ENCODE measurements around the gene ESYT2.

The ESYT2 gene

DNA sequence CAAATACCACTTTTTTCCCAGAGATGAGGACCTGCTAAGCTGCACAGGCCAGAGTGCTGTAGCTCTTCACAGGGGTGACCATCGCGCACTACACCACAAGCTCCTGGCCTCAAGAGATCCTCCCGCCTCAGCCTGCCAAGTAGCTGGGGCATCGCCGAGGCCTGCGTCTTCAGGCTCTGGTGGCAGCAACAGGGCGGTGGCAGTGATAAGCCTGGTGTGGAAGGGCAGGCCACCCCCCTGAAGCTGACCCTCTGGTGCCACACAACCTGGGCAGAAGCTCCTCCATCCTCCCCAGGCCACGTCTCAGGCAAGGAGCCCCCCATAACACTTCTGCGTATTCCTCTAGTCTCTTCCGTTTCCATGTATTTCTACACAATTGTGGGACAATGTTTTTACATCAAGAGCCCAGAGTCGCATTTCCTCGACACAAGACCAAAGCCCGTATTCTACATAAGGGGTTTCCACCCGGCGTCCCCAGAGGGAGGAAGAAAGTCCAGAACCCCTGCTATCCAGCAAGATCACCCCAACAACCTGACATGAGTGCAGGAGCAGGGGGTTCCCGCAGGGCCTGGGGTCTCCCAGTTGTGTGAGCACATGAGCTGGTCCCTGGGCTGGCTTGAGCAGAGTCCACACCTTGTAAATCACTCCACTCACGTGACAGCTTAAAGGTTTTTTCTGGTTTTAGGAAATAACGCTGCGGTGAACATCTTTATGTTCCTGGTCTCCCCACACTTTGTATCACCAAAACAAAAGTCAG, 87.1 kb downstream of the ESYT2 start:
- H3K27ac ChIP-seq (ENCODE audit: extremely low read depth, low read depth, low read length): no peak overlapping the region
- H3K9me3 ChIP-seq (ENCODE audit: control insufficient read depth, insufficient read depth, low read depth, low read length): no peaks in the 10 kb centered on the region
- ChIA-PET CTCF (interaction anchor here (0.6 kb wide), 2 partner anchors 107 to 166 kb away, joined by 3 read pairs; no protein-coding TSS in a partner anchor), POLR2A (no interaction called here)
- H3K36me3 ChIP-seq (ENCODE audit: control insufficient read depth in 2 of 2, insufficient read depth in 1 of 2, low read length in 2 of 2): peaks cover 0 to 60% of the 10 kb centered on the region in 2 experiments; a peak in 2 of 3 replicates
- H3K4me3 ChIP-seq (ENCODE audit: low read depth, low read length): no peak overlapping the region
- no peaks in the 10 kb centered on the region for H3K4me1 ChIP-seq (ENCODE audit: control insufficient read depth, insufficient read depth, low read length)
- TF ChIP-seq ZNF530 (tag by site-specific recombination; IDR thresholded peaks at IDR 0.05; ENCODE audit: low read depth): no peak
- TF ChIP-seq, protein P1, sequence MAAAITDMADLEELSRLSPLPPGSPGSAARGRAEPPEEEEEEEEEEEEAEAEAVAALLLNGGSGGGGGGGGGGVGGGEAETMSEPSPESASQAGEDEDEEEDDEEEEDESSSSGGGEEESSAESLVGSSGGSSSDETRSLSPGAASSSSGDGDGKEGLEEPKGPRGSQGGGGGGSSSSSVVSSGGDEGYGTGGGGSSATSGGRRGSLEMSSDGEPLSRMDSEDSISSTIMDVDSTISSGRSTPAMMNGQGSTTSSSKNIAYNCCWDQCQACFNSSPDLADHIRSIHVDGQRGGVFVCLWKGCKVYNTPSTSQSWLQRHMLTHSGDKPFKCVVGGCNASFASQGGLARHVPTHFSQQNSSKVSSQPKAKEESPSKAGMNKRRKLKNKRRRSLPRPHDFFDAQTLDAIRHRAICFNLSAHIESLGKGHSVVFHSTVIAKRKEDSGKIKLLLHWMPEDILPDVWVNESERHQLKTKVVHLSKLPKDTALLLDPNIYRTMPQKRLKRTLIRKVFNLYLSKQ (tag by site-specific recombination; IDR thresholded peaks at IDR 0.05; ENCODE audit: borderline replicate concordance): no peak

DNA sequence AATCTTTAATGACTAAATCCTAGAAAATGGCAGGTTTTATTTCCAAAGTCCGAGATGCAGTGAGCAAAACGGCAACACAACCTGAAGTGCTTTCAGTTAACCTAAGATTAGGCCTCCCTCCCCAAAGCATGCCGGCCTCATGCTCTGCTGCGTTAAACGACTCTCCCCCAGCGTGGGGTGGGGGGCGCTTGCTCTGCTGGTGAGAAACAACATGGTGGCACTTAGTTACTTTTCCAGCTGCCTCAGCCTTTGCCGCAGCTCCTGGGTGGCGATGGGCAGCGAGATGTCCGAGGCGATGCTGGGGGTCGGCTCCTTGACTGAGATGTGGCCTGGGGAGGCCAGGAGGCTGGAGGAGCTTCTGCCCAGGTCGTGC, 88.0 kb downstream of the ESYT2 start:
- peaks cover 0 to 66% of the 10 kb centered on the region in 2 experiments; a peak in 2 of 3 replicates for H3K36me3 ChIP-seq (ENCODE audit: control insufficient read depth in 2 of 2, insufficient read depth in 1 of 2, low read length in 2 of 2)
- TF ChIP-seq, protein P2, sequence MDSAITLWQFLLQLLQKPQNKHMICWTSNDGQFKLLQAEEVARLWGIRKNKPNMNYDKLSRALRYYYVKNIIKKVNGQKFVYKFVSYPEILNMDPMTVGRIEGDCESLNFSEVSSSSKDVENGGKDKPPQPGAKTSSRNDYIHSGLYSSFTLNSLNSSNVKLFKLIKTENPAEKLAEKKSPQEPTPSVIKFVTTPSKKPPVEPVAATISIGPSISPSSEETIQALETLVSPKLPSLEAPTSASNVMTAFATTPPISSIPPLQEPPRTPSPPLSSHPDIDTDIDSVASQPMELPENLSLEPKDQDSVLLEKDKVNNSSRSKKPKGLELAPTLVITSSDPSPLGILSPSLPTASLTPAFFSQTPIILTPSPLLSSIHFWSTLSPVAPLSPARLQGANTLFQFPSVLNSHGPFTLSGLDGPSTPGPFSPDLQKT (IDR thresholded peaks at IDR 0.05; ENCODE audit: borderline replicate concordance, low read depth, low read length): no peak
- TF ChIP-seq BCL11A (tag by site-specific recombination; IDR thresholded peaks at IDR 0.05; ENCODE audit: low read depth) (no peak), ZNF76 (tag by site-specific recombination; IDR thresholded peaks at IDR 0.05; ENCODE audit: borderline replicate concordance, low read depth) (no peak), PRDM1 (tag by site-specific recombination; IDR thresholded peaks at IDR 0.05) (no peak), GFI1B (tag by site-specific recombination; IDR thresholded peaks at IDR 0.05) (no peak), ZNF175 (tag by site-specific recombination; IDR thresholded peaks at IDR 0.05) (no peak), ZNF48 (tag by site-specific recombination; IDR thresholded peaks at IDR 0.05) (no peak), ZNF792 (tag by site-specific recombination; IDR thresholded peaks at IDR 0.05) (no peak), ZNF585B (tag by site-specific recombination; IDR thresholded peaks at IDR 0.05) (no peak), ZNF140 (tag by site-specific recombination; IDR thresholded peaks at IDR 0.05) (no peak), HOXD13 (CRISPR knock-in tag; IDR thresholded peaks at IDR 0.05; ENCODE audit: borderline replicate concordance) (no peak)
- TF ChIP-seq, protein P3, sequence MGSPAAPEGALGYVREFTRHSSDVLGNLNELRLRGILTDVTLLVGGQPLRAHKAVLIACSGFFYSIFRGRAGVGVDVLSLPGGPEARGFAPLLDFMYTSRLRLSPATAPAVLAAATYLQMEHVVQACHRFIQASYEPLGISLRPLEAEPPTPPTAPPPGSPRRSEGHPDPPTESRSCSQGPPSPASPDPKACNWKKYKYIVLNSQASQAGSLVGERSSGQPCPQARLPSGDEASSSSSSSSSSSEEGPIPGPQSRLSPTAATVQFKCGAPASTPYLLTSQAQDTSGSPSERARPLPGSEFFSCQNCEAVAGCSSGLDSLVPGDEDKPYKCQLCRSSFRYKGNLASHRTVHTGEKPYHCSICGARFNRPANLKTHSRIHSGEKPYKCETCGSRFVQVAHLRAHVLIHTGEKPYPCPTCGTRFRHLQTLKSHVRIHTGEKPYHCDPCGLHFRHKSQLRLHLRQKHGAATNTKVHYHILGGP (tag by site-specific recombination; IDR thresholded peaks at IDR 0.05): no peak
- TF ChIP-seq, protein P4, sequence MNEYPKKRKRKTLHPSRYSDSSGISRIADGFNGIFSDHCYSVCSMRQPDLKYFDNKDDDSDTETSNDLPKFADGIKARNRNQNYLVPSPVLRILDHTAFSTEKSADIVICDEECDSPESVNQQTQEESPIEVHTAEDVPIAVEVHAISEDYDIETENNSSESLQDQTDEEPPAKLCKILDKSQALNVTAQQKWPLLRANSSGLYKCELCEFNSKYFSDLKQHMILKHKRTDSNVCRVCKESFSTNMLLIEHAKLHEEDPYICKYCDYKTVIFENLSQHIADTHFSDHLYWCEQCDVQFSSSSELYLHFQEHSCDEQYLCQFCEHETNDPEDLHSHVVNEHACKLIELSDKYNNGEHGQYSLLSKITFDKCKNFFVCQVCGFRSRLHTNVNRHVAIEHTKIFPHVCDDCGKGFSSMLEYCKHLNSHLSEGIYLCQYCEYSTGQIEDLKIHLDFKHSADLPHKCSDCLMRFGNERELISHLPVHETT (tag by site-specific recombination; IDR thresholded peaks at IDR 0.05): no peak
- H3K4me1 ChIP-seq (ENCODE audit: control insufficient read depth, insufficient read depth, low read length): no peaks in the 10 kb centered on the region
- ChIA-PET CTCF (interaction anchor here (0.6 kb wide), 1 partner anchor 167 kb away, joined by 3 read pairs; no protein-coding TSS in a partner anchor), POLR2A (no interaction called here)
- no peak overlapping the region for H3K27ac ChIP-seq (ENCODE audit: extremely low read depth, low read depth, low read length)
- H3K4me3 ChIP-seq (ENCODE audit: low read depth, low read length): no peak overlapping the region
- H3K9me3 ChIP-seq (ENCODE audit: control insufficient read depth, insufficient read depth, low read depth, low read length): no peaks in the 10 kb centered on the region
